NCI-H2107 treated with DMSO at 0.1 percent for 48 hours (cell line): ENCODE data around the gene OTC.

ENCODE experiments used
- DNase-seq: peaks from one replicate; lab custom pipeline; 2025; ENCODE audit not compliant: unreplicated experiment; lab: John Stamatoyannopoulos, UW

Gene OTC

GRCh38 chrX:38357747-38358673 is 5.6 kb downstream of the OTC start:
- DNase-seq, result peak; percentile 29

- no peak for DNase-seq
These were observed 10.6 kb downstream of the OTC start for GRCh38 chrX:38363046-38363445.

- DNase-seq, result no peak
These were observed 13.6 kb downstream of the OTC start for GRCh38 chrX:38365954-38366353.

GRCh38 chrX:38368774-38369173 is 16.4 kb downstream of the OTC start:
- DNase-seq, result no peak

- no peak for DNase-seq
These were observed 19.2 kb downstream of the OTC start for GRCh38 chrX:38371641-38372040.

GRCh38 chrX:38374431-38374830 is 22.0 kb downstream of the OTC start:
- DNase-seq, result no peak

GRCh38 chrX:38375891-38376290 is 23.5 kb downstream of the OTC start:
- DNase-seq, result peak; percentile 7

GRCh38 chrX:38376747-38377146 is 24.3 kb downstream of the OTC start:
- DNase-seq, result no peak

- no peak for DNase-seq
These were observed 26.7 kb downstream of the OTC start for GRCh38 chrX:38379088-38379487.

- DNase-seq, result no peak
These were observed 30.3 kb downstream of the OTC start for GRCh38 chrX:38382663-38383062.

- DNase-seq, result no peak
These were observed 48.0 kb downstream of the OTC start for GRCh38 chrX:38400389-38400910.

GRCh38 chrX:38402118-38402517 is 49.7 kb downstream of the OTC start:
- no peak for DNase-seq

- DNase-seq, result peak; percentile 5
These were observed 51.4 kb downstream of the OTC start for GRCh38 chrX:38403834-38404233.

GRCh38 chrX:38407126-38407525 is 54.7 kb downstream of the OTC start:
- DNase-seq, result no peak

- DNase-seq, result no peak
These were observed 56.9 kb downstream of the OTC start for GRCh38 chrX:38409289-38409688.

- no peak for DNase-seq
These were observed 74.4 kb downstream of the OTC start for GRCh38 chrX:38426785-38427184.

GRCh38 chrX:38431525-38431924 is 79.1 kb downstream of the OTC start:
- no peak for DNase-seq

- DNase-seq, result no peak
These were observed 82.7 kb downstream of the OTC start for GRCh38 chrX:38435130-38435529.

GRCh38 chrX:38437093-38437492 is 84.7 kb downstream of the OTC start:
- DNase-seq, result no peak

- no peak for DNase-seq
These were observed 85.9 kb downstream of the OTC start for GRCh38 chrX:38438321-38438720.

GRCh38 chrX:38452603-38453002 is 100.2 kb downstream of the OTC start:
- no peak for DNase-seq

GRCh38 chrX:38458071-38458470 is 105.7 kb downstream of the OTC start:
- DNase-seq, result peak; percentile 4

GRCh38 chrX:38462257-38462656 is 109.9 kb downstream of the OTC start:
- DNase-seq, result no peak
